ENCODE results near the gene TEX38.

- TF ChIP-seq CTCF (conservative IDR thresholded peaks at IDR 0.05 in 1 of 2, IDR thresholded peaks at IDR 0.05 in 1 of 2; ENCODE audit: extremely low read depth in 1 of 2, insufficient read depth in 1 of 2, low read depth in 1 of 2, low read length in 2 of 2) (no peak), EZH2 (IDR thresholded peaks at IDR 0.05; ENCODE audit: borderline replicate concordance, low read length) (no peak)
Observed at GRCh38 chr1:46670134-46670533, 1.5 kb upstream of the TEX38 start.
